ENCODE measurements around the gene ZNF782.
"Not testable (repeated sequence)": the region's sequence is repeated elsewhere in the genome, so short reads cannot be mapped to it uniquely, and the experiment has no call there.

ZNF782 gene

DNA sequence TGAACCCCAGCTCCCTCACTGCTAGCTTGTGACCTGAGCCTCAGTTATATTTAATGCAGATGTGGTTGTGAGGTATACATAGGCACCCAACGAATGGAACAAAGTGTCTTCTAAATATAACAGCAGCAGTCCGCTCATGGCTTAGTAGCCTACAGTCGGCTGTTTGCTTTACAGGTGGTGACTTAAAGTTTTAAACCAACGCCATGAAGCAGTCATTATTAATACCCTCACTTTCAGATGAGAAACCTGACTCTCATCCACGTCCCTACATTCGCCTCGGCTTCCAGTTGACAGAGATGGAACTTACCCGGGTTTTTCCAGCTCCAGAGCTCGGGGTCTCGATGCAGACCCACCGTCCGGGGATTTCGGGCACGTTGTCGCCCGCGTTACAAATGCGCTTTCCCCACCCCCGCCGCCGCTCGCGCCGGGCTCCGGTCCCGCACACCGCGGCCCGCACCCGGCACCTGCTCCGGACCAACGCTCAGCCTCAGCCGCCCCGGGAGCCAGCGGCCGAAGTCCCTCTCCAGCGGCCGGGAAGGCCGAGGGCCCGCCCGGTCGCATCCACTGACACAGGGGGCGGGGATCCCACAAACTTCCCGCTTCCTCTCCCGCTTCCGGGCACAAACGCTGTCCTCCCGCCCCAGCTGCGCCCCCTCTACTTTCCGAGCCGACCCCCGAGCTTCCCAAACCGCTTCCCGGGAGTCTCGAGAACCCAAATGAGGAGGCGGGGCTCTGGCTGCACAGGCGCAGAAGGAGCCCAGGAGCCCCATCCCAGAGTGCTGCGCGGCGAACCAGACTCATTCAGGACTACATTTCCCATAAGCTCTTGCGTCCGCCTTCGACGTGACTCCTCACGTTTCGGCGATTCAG, at the start of gene ZNF782:
Gene ZNF782, minus strand, starts transcription at position 734 of the 870 bp plus-strand sequence. CDS start 2,553 bp downstream, outside the sequence.
- H3K27ac ChIP-seq (ENCODE audit: low read depth, low read length), result no peak within 1 kb of the TSS
- H3K4me1 ChIP-seq (ENCODE audit: control insufficient read depth, insufficient read depth, low read length), result peaks cover 29% of the 10 kb centered on the region
- H3K27me3 ChIP-seq (ENCODE audit: control insufficient read depth, insufficient read depth, low read length), result no peaks in the 10 kb centered on the region
- peak within 1 kb of the TSS; percentile 73 for H3K9ac ChIP-seq (ENCODE audit: low read length)
- peaks cover 7% of the 10 kb centered on the region; the same call in 1 of the 2 replicates for H3K9me3 ChIP-seq (ENCODE audit: control insufficient read depth, insufficient read depth, low read depth, low read length)
- H3K4me3 ChIP-seq (ENCODE audit: low read depth, low read length), result peak within 1 kb of the TSS; percentile 91
- H3K36me3 ChIP-seq (ENCODE audit: control insufficient read depth, insufficient read depth, low read length), result peaks cover 3% of the 10 kb centered on the region; the same call in 1 of the 2 replicates

GRCh38 chr9:96900010-96900409, 45.7 kb upstream of the ZNF782 start:
- not testable (repeated sequence) for H3K9ac ChIP-seq (ENCODE audit: low read length); H3K4me1 ChIP-seq (ENCODE audit: control insufficient read depth, insufficient read depth, low read length); H3K27me3 ChIP-seq (ENCODE audit: control insufficient read depth, insufficient read depth, low read length); H3K4me3 ChIP-seq (ENCODE audit: low read depth, low read length); H3K27ac ChIP-seq (ENCODE audit: low read depth, low read length); H3K9me3 ChIP-seq (ENCODE audit: control insufficient read depth, insufficient read depth, low read depth, low read length); H3K36me3 ChIP-seq (ENCODE audit: control insufficient read depth, insufficient read depth, low read length)

GRCh38 chr9:96892131-96892530, 37.8 kb upstream of the ZNF782 start:
- H3K27ac ChIP-seq (ENCODE audit: low read depth, low read length), result no peak overlapping the region

GRCh38 chr9:96888591-96888990, 34.3 kb upstream of the ZNF782 start:
- H3K4me3 ChIP-seq (ENCODE audit: low read depth, low read length), result no peak overlapping the region

More at GRCh38 chr9:96892131-96892530, 37.8 kb upstream of the ZNF782 start:
- Histone ChIP-seq H3K27me3 (ENCODE audit: control insufficient read depth, insufficient read depth, low read length) (no peaks in the 10 kb centered on the region), H3K36me3 (ENCODE audit: control insufficient read depth, insufficient read depth, low read length) (peaks cover 7% of the 10 kb centered on the region), H3K4me3 (ENCODE audit: low read depth, low read length) (no peak overlapping the region), H3K9ac (ENCODE audit: low read length) (no peak overlapping the region), H3K4me1 (ENCODE audit: control insufficient read depth, insufficient read depth, low read length) (no peaks in the 10 kb centered on the region), H3K9me3 (ENCODE audit: control insufficient read depth, insufficient read depth, low read depth, low read length) (no peaks in the 10 kb centered on the region)

GRCh38 chr9:96885424-96885823, 31.1 kb upstream of the ZNF782 start:
- no peaks in the 10 kb centered on the region for H3K4me1 ChIP-seq (ENCODE audit: control insufficient read depth, insufficient read depth, low read length)
- H3K4me3 ChIP-seq (ENCODE audit: low read depth, low read length), result no peak overlapping the region

More at GRCh38 chr9:96888591-96888990, 34.3 kb upstream of the ZNF782 start:
- Histone ChIP-seq H3K9me3 (ENCODE audit: control insufficient read depth, insufficient read depth, low read depth, low read length) (no peaks in the 10 kb centered on the region), H3K36me3 (ENCODE audit: control insufficient read depth, insufficient read depth, low read length) (peaks cover 3% of the 10 kb centered on the region), H3K27me3 (ENCODE audit: control insufficient read depth, insufficient read depth, low read length) (no peaks in the 10 kb centered on the region), H3K9ac (ENCODE audit: low read length) (no peak overlapping the region), H3K27ac (ENCODE audit: low read depth, low read length) (no peak overlapping the region), H3K4me1 (ENCODE audit: control insufficient read depth, insufficient read depth, low read length) (no peaks in the 10 kb centered on the region)

DNA sequence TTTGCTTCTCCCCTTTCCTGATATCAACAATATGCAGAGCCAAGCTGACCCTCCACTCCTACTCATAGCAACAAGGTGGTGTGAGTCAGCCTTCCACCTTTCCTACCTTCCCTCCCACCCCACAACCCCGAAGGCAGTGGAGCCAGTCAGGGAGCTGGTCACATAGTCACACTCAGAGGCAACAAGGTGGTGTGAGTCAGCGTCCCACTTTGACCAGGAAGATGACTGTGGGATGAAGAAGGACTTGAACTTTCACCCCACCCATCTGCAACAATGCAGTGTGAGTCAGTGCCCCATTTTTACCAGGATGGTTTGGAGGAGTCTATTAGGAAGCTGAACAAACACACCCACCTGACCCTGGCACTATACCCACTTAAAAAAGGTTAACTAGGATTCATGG, 30.1 kb upstream of the ZNF782 start:
- H3K9ac ChIP-seq (ENCODE audit: low read length), result no peak overlapping the region
- no peaks in the 10 kb centered on the region for H3K4me1 ChIP-seq (ENCODE audit: control insufficient read depth, insufficient read depth, low read length)
- no peaks in the 10 kb centered on the region for H3K9me3 ChIP-seq (ENCODE audit: control insufficient read depth, insufficient read depth, low read depth, low read length)
- H3K36me3 ChIP-seq (ENCODE audit: control insufficient read depth, insufficient read depth, low read length), result no peaks in the 10 kb centered on the region
- no peaks in the 10 kb centered on the region for H3K27me3 ChIP-seq (ENCODE audit: control insufficient read depth, insufficient read depth, low read length)
- H3K4me3 ChIP-seq (ENCODE audit: low read depth, low read length), result no peak overlapping the region
- H3K27ac ChIP-seq (ENCODE audit: low read depth, low read length), result no peak overlapping the region

More at GRCh38 chr9:96885424-96885823, 31.1 kb upstream of the ZNF782 start:
- H3K27ac ChIP-seq (ENCODE audit: low read depth, low read length), result no peak overlapping the region
- H3K27me3 ChIP-seq (ENCODE audit: control insufficient read depth, insufficient read depth, low read length), result no peaks in the 10 kb centered on the region
- H3K36me3 ChIP-seq (ENCODE audit: control insufficient read depth, insufficient read depth, low read length), result no peaks in the 10 kb centered on the region
- H3K9ac ChIP-seq (ENCODE audit: low read length), result no peak overlapping the region
- H3K9me3 ChIP-seq (ENCODE audit: control insufficient read depth, insufficient read depth, low read depth, low read length), result no peaks in the 10 kb centered on the region

- no peak overlapping the region for H3K9ac ChIP-seq (ENCODE audit: low read length)
- no peaks in the 10 kb centered on the region for H3K27me3 ChIP-seq (ENCODE audit: control insufficient read depth, insufficient read depth, low read length)
- no peaks in the 10 kb centered on the region for H3K9me3 ChIP-seq (ENCODE audit: control insufficient read depth, insufficient read depth, low read depth, low read length)
- H3K27ac ChIP-seq (ENCODE audit: low read depth, low read length), result no peak overlapping the region
- no peaks in the 10 kb centered on the region for H3K4me1 ChIP-seq (ENCODE audit: control insufficient read depth, insufficient read depth, low read length)
- H3K4me3 ChIP-seq (ENCODE audit: low read depth, low read length), result no peak overlapping the region
- no peaks in the 10 kb centered on the region for H3K36me3 ChIP-seq (ENCODE audit: control insufficient read depth, insufficient read depth, low read length)
Observed at GRCh38 chr9:96883922-96884321, 29.6 kb upstream of the ZNF782 start.

DNA sequence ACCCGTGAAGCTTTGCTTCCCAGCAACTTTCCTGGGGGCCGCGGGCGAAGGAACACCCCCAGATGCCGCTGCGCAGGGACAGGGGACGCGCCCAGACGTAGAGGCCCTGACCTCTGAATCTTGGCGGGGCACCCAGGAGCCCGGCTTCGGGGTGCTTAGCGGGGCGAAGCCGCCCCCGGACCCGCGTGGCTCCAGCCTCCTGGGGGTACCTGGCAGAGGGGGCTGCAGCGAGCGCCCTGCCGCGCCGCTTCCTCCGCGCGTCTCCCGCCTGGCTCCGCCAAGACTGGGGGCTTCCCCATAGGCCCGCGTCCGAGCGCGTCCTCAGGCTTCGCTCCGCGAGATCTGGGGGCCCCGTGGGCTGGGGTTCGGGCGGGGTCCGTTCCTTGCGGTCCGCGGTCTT, 23.0 kb upstream of the ZNF782 start:
- peak overlapping the region; percentile 41; the same call in 1 of the 2 replicates for H3K4me3 ChIP-seq (ENCODE audit: low read depth, low read length)
- H3K27ac ChIP-seq (ENCODE audit: low read depth, low read length), result no peak overlapping the region
- no peak overlapping the region for H3K9ac ChIP-seq (ENCODE audit: low read length)
- peaks cover 4% of the 10 kb centered on the region; the same call in 1 of the 2 replicates for H3K4me1 ChIP-seq (ENCODE audit: control insufficient read depth, insufficient read depth, low read length)
- no peaks in the 10 kb centered on the region for H3K36me3 ChIP-seq (ENCODE audit: control insufficient read depth, insufficient read depth, low read length)
- no peaks in the 10 kb centered on the region for H3K9me3 ChIP-seq (ENCODE audit: control insufficient read depth, insufficient read depth, low read depth, low read length)
- peaks cover 29% of the 10 kb centered on the region for H3K27me3 ChIP-seq (ENCODE audit: control insufficient read depth, insufficient read depth, low read length)

GRCh38 chr9:96875461-96876142, 21.3 kb upstream of the ZNF782 start:
- H3K4me3 ChIP-seq (ENCODE audit: low read depth, low read length), result peak overlapping the region; percentile 68
- peak overlapping the region; percentile 34 for H3K9ac ChIP-seq (ENCODE audit: low read length)

DNA sequence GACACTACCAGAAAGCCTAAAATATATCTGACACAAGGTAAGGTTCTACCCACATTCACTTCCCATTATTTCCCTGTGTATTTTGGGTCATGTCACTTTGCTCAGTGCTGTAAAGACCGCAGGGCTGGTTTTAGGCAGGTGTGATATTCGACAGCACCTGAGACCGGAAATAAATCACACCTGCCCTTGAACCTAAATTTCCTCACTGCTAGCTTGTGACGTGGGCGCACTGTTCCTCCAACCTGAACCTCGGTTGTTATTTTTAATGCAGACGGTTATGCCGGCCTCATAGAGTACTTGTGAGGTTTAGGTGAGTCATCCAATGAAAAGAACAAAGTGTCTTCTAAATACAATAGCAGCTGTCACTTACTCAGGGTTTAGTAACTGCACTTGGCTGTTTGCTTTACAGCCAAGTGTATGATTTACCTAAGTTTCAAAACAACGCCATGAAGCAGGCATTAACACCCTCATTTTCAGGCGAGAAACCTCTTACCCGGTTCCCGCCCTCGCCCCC, 20.7 kb upstream of the ZNF782 start:
- H3K9ac ChIP-seq (ENCODE audit: low read length), result no peak overlapping the region
- peaks cover 4% of the 10 kb centered on the region; the same call in 1 of the 2 replicates for H3K4me1 ChIP-seq (ENCODE audit: control insufficient read depth, insufficient read depth, low read length)
- peaks cover 29% of the 10 kb centered on the region for H3K27me3 ChIP-seq (ENCODE audit: control insufficient read depth, insufficient read depth, low read length)
- H3K9me3 ChIP-seq (ENCODE audit: control insufficient read depth, insufficient read depth, low read depth, low read length), result no peaks in the 10 kb centered on the region
- H3K27ac ChIP-seq (ENCODE audit: low read depth, low read length), result no peak overlapping the region
- no peaks in the 10 kb centered on the region for H3K36me3 ChIP-seq (ENCODE audit: control insufficient read depth, insufficient read depth, low read length)
- peak overlapping the region; percentile 68 for H3K4me3 ChIP-seq (ENCODE audit: low read depth, low read length)

More at GRCh38 chr9:96875461-96876142, 21.3 kb upstream of the ZNF782 start:
- H3K27me3 ChIP-seq (ENCODE audit: control insufficient read depth, insufficient read depth, low read length), result peaks cover 29% of the 10 kb centered on the region
- no peak overlapping the region for H3K27ac ChIP-seq (ENCODE audit: low read depth, low read length)
- H3K9me3 ChIP-seq (ENCODE audit: control insufficient read depth, insufficient read depth, low read depth, low read length), result no peaks in the 10 kb centered on the region
- H3K4me1 ChIP-seq (ENCODE audit: control insufficient read depth, insufficient read depth, low read length), result peaks cover 4% of the 10 kb centered on the region; the same call in 1 of the 2 replicates
- H3K36me3 ChIP-seq (ENCODE audit: control insufficient read depth, insufficient read depth, low read length), result no peaks in the 10 kb centered on the region

Measured in HUES6 (cell line).